Hepatocyte (in vitro differentiated cells): ENCODE measurements around the gene HBA2. TPM values are rescaled to one million over a fixed set of nuclear protein-coding genes. Genes with fewer than 3 reads are reported as not detected.

Source experiments
- DNase-seq: peaks from one replicate; pipeline ENCODE4 v3.0.0-alpha.2; 2016; ENCODE audit warnings: low spot score
- H2AFZ ChIP-seq: fragments of 200-600 bp; sonication (generic); 2 replicates; pipeline ENCODE4 v1.6.0; 2016; ENCODE audit warnings: antibody characterized with exemption, mild to moderate bottlenecking
- H3K27ac ChIP-seq: fragments of 200-600 bp; sonication (generic); 2 replicates; pipeline ENCODE4 v1.5.1; 2016; ENCODE audit warnings: mild to moderate bottlenecking
- H3K27me3 ChIP-seq: fragments of 200-600 bp; sonication (generic); 2 replicates; pipeline ENCODE4 v1.6.1; 2016
- H3K36me3 ChIP-seq: fragments of 200-600 bp; sonication (generic); replicated peaks from 2 replicates; pipeline ENCODE4 v1.5.1; 2016; ENCODE audit warnings: low read depth; ENCODE audit not compliant: insufficient read depth
- H3K4me1 ChIP-seq: fragments of 200-600 bp; sonication (generic); 2 replicates; pipeline ENCODE4 v1.5.1; 2016; ENCODE audit warnings: mild to moderate bottlenecking, moderate library complexity; ENCODE audit not compliant: insufficient read depth
- H3K4me2 ChIP-seq: fragments of 200-600 bp; sonication (generic); 2 replicates; pipeline ENCODE4 v1.6.0; 2016
- H3K4me3 ChIP-seq: fragments of 200-600 bp; sonication (generic); 2 replicates; pipeline ENCODE4 v1.5.1; 2016; ENCODE audit warnings: mild to moderate bottlenecking
- H3K79me2 ChIP-seq: fragments of 200-600 bp; sonication (generic); 2 replicates; pipeline ENCODE4 v1.6.0; 2017; ENCODE audit warnings: mild to moderate bottlenecking
- H3K9me2 ChIP-seq: fragments of 200-600 bp; sonication (generic); replicated peaks from 2 replicates; pipeline ENCODE4 v1.6.0; 2017; ENCODE audit warnings: mild to moderate bottlenecking; ENCODE audit not compliant: insufficient read depth
- H3K9me3 ChIP-seq: fragments of 200-600 bp; sonication (generic); 2 replicates; pipeline ENCODE4 v1.5.1; 2016; ENCODE audit warnings: low read depth, mild to moderate bottlenecking
- H4K20me1 ChIP-seq: fragments of 200-600 bp; sonication (generic); 2 replicates; pipeline ENCODE4 v1.6.0; 2016; ENCODE audit warnings: mild to moderate bottlenecking; ENCODE audit not compliant: insufficient read depth, poor library complexity, severe bottlenecking
- EZH2 ChIP-seq: fragments of 200-600 bp; sonication (generic); IDR thresholded peaks from 2 replicates; pipeline ENCODE4 v1.6.1; 2016; ENCODE audit warnings: antibody characterized with exemption, mild to moderate bottlenecking, borderline replicate concordance
- EZH2phosphoT487 ChIP-seq: fragments of 200-600 bp; sonication (generic); IDR thresholded peaks from one replicate; pipeline ENCODE4 v1.6.1; 2018; ENCODE audit warnings: antibody characterized with exemption, mild to moderate bottlenecking, low read depth, moderate library complexity; ENCODE audit not compliant: unreplicated experiment, severe bottlenecking
- whole genome bisulfite sequencing: methylation state at CpG from one replicate; pipeline ENCODE4 v1.1.6; 2016; ENCODE audit warnings: low lambda C conversion rate; ENCODE audit errors: missing lambda C conversion rate; 5-methylcytosine and 5-hydroxymethylcytosine counted together
- polyA plus RNA-seq: library from polyadenylated mRNA; unstranded; fragments of >200 nt; fragmentation: Nextera tagmentation; extraction: Ambion mirVana; gene quantifications from 2 replicates; pipeline ENCODE4 v1.2.1, GENCODE V29; 2016
- total RNA-seq: library from RNA; depleted of rRNA; stranded (reverse); fragments of >200 nt; gene quantifications from 2 replicates; pipeline ENCODE4 v1.2.3, GENCODE V29; 2014
- TF ChIP-seq, protein P1 (sequence below): fragments of 200-600 bp; sonication (generic); IDR thresholded peaks from 2 replicates; pipeline ENCODE4 v1.5.1; 2016; ENCODE audit warnings: antibody characterized with exemption, mild to moderate bottlenecking; ENCODE audit not compliant: poor library complexity

The HBA2 gene
- total and polyA plus RNA-seq, 2 experiments from 2014 or later, result not detected

DNA sequence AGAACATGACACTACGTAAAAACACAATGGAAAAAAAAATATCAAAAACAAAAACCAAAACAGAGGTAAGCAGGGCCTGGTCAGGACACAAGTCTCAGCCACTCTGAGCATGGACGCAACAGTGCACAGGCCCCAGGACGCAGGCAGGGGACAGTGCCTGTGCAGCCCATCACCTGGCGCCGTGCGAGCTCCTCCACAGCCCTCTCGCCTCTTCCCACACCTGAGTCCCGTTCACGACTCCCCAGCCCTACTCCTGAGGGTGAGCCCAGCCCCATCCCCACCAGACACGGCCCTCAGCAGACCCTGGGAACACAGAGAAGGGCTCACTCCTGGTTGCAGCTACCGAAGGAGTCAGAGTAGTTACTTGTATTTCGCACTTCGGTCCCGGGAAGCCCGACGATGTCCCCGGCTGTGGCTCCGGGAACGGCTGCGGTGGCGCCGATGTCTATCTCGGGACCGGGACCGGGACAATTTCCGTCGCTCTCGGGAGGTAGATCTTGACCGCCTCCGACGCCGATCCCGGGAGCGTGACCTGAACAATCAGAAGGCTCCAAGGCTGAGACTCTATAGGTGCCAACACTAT, 17.0 kb downstream of the HBA2 start:
- no peak for DNase-seq
- H3K36me3 ChIP-seq, result no peaks in the 10 kb centered on the region
- TF ChIP-seq EZH2phosphoT487 (no peak), EZH2 (no peak)
- TF ChIP-seq, protein P1, sequence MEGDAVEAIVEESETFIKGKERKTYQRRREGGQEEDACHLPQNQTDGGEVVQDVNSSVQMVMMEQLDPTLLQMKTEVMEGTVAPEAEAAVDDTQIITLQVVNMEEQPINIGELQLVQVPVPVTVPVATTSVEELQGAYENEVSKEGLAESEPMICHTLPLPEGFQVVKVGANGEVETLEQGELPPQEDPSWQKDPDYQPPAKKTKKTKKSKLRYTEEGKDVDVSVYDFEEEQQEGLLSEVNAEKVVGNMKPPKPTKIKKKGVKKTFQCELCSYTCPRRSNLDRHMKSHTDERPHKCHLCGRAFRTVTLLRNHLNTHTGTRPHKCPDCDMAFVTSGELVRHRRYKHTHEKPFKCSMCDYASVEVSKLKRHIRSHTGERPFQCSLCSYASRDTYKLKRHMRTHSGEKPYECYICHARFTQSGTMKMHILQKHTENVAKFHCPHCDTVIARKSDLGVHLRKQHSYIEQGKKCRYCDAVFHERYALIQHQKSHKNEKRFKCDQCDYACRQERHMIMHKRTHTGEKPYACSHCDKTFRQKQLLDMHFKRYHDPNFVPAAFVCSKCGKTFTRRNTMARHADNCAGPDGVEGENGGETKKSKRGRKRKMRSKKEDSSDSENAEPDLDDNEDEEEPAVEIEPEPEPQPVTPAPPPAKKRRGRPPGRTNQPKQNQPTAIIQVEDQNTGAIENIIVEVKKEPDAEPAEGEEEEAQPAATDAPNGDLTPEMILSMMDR, result no peak

DNA sequence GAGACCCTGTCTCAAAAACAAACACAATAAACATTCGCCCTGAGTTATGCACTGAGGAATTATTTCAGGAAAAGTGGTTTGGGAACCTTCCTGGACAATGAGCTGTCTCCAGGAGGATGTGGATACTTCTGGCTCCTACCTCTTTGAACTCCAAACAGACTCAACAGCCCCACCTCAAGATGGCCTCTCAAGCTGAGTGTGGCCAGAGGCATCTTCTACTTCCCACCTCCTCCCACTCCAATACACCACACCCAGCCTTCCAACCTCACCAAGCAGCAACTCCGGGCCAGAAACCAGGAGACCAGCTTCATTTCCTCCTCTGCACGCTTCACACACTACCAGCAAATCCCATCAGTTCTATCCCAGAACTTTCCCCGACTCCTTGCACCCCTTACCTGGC, 19.2 kb downstream of the HBA2 start:
- no peak for DNase-seq
- H4K20me1 ChIP-seq, result peaks cover 10% of the 10 kb centered on the region
- H3K36me3 ChIP-seq, result no peaks in the 10 kb centered on the region
- H3K79me2 ChIP-seq, result peaks cover 2% of the 10 kb centered on the region
- no peaks in the 10 kb centered on the region for H3K9me2 ChIP-seq
- H3K4me2 ChIP-seq, result no peak overlapping the region
- TF ChIP-seq, protein P1, result no peak
- no peak for TF ChIP-seq EZH2phosphoT487
- no peak for TF ChIP-seq EZH2
- no peak overlapping the region for H3K4me3 ChIP-seq
- WGBS, result 91% methylated on average over 4 of the region's 4 CpGs
- H2AFZ ChIP-seq, result no peak overlapping the region
- no peaks in the 10 kb centered on the region for H3K9me3 ChIP-seq
- no peak overlapping the region for H3K27ac ChIP-seq
- no peaks in the 10 kb centered on the region for H3K4me1 ChIP-seq
- no peaks in the 10 kb centered on the region for H3K27me3 ChIP-seq

More for the DNA sequence above, 17.0 kb downstream of the HBA2 start:
- no peak overlapping the region for H2AFZ ChIP-seq
- no peaks in the 10 kb centered on the region for H3K9me3 ChIP-seq
- H4K20me1 ChIP-seq, result peaks cover 6% of the 10 kb centered on the region
- H3K4me2 ChIP-seq, result no peak overlapping the region
- H3K4me1 ChIP-seq, result no peaks in the 10 kb centered on the region
- H3K79me2 ChIP-seq, result peaks cover 2% of the 10 kb centered on the region
- H3K27me3 ChIP-seq, result no peaks in the 10 kb centered on the region
- H3K27ac ChIP-seq, result no peak overlapping the region
- WGBS, result 98% methylated on average over 33 of the region's 34 CpGs
- H3K9me2 ChIP-seq, result no peaks in the 10 kb centered on the region
- no peak overlapping the region for H3K4me3 ChIP-seq

DNA sequence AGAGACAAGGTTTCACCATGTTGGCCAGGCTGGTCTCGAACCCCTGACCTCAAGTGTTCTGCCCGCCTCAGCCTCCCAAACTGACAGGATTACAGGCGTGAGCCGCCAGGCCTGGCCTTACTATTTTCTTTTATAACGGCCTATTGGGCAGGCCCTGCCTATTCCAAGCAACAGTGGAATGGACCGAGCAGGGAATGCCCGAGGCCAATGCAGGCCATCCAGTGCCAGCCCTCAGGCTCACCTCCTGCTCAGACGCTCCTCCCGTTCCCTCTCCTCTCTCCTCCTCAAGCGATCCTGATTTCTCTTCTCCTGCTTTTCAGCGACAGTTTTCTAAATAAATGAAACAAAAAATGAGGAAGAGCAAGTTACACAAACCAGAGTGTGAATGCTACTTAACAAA, 20.0 kb downstream of the HBA2 start:
- Histone ChIP-seq H3K27me3 (no peaks in the 10 kb centered on the region), H3K79me2 (peaks cover 5% of the 10 kb centered on the region), H4K20me1 (peaks cover 10% of the 10 kb centered on the region), H3K4me1 (no peaks in the 10 kb centered on the region), H3K4me3 (no peak overlapping the region), H3K9me3 (no peaks in the 10 kb centered on the region), H2AFZ (no peak overlapping the region), H3K9me2 (no peaks in the 10 kb centered on the region), H3K27ac (no peak overlapping the region), H3K4me2 (no peak overlapping the region), H3K36me3 (no peaks in the 10 kb centered on the region)
- DNase-seq, result no peak
- TF ChIP-seq, protein P1, result no peak
- no peak for TF ChIP-seq EZH2phosphoT487
- no peak for TF ChIP-seq EZH2
- 95% methylated on average over 11 of the region's 11 CpGs for WGBS

DNA sequence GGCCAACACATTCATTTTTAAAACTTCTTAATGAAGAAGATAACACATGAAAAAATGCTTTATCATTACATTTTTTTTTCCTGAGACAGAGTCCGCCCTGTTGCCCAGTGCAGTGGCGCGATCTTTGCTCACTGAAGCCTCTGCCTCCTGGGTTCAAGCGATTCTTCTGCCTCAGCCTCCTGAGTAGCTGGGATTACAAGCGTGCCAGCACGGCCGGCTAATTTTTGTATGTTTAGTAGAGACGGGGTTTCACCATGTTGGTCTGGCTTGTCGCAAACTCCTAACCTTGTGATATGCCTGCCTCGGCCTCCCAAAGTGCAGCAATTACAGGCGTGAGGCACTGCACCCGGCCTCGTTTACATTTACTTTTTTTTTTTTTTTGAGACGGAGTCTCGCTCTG, 20.8 kb downstream of the HBA2 start:
- no peaks in the 10 kb centered on the region for H3K36me3 ChIP-seq
- no peaks in the 10 kb centered on the region for H3K4me1 ChIP-seq
- H3K9me2 ChIP-seq, result no peaks in the 10 kb centered on the region
- H3K4me3 ChIP-seq, result no peak overlapping the region
- TF ChIP-seq EZH2phosphoT487 (no peak), EZH2 (no peak)
- TF ChIP-seq, protein P1, result no peak
- no peaks in the 10 kb centered on the region for H3K27me3 ChIP-seq
- no peak overlapping the region for H2AFZ ChIP-seq
- no peaks in the 10 kb centered on the region for H3K9me3 ChIP-seq
- no peak for DNase-seq
- no peak overlapping the region for H3K27ac ChIP-seq
- H3K79me2 ChIP-seq, result peaks cover 5% of the 10 kb centered on the region
- 96% methylated on average over 15 of the region's 15 CpGs for WGBS
- peaks cover 10% of the 10 kb centered on the region for H4K20me1 ChIP-seq
- no peak overlapping the region for H3K4me2 ChIP-seq
